GM18505 (cell line): Measurements from ENCODE around the gene OR10A3.
"Not testable (repeated sequence)": the region's sequence is repeated elsewhere in the genome, so short reads cannot be mapped to it uniquely, and the experiment has no call there.

Experiments used
- ATAC-seq: cut with Tn5 transposase; IDR thresholded peaks from one replicate; pipeline ENCODE4 v1.9.1; 2021; ENCODE audit not compliant: unreplicated experiment
- POLR2A ChIP-seq: IDR thresholded peaks from 4 replicates; pipeline ENCODE4 v1.6.1; 2011; ENCODE audit warnings: borderline replicate concordance; ENCODE audit not compliant: insufficient read depth, insufficient read length; ENCODE audit errors: extremely low read depth

Gene OR10A3

DNA sequence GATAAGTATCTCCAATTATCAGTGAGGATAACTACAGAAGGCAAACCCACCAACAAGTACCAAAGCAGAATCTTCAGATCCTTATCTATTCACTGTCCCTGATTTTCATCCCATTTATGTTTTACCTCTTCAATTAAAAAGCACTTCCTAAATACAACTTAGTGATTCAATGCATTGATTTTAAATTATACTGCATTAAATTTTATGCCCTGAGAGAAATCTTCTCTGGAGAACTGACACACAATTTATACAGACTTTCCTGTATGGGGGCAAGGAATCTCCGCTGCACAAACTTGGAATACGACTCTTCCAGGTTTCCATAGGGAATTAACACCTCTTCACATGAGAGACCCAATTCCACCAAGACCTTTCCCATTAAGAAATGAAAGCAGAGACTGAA lies at the start of gene OR10A3:
TSS of gene OR10A3 (minus strand) at position 101 of the 400 bp plus-strand sequence. CDS start 2,188 bp downstream, outside the sequence.
- TF ChIP-seq POLR2A: no peak
- no peak for ATAC-seq

DNA sequence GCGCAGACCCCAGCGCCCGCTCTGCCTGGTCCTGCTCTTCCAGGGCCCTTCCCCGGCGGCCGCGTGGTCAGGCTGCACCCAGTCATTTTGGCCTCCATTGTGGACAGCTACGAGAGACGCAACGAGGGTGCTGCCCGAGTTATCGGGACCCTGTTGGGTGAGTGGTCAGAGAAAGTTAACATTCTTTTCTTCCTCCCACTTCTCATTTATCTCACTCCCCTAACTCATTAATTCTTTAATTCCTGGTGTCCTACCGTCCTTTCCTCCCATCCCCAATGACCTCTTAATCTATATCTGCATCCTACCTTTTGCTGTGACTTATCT lies 46.0 kb upstream of the OR10A3 start:
- not testable (repeated sequence) for ATAC-seq

DNA sequence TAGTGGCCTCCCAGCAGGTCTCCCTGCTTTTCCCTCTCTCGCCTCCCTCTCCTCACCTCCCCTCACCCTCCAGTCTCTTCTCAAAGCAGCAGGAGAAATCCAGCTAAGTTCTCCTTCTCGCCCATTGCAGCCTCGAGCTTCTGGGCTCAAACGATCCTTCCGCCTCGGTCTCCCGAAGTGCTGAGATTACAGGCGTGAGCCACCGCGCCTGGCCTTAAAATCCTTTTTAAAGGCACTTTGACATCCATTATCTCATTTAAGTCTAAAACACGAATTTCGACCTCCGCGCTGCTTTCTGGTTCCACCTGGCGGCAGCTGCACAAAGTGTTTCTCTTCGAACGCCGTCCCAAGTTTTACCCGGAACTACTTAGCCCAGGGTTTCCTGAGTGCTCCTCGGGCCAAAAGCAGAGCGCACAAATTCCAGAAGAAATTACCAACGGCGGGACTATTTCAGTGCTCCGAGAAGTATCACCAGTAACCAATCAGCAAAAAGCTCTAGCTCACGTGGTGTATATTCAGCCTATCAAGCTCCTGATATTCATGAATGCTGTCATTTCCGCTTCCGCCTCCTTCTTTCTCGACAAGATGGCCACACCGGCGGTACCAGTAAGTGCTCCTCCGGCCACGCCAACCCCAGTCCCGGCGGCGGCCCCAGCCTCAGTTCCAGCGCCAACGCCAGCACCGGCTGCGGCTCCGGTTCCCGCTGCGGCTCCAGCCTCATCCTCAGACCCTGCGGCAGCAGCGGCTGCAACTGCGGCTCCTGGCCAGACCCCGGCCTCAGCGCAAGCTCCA lies 45.5 kb upstream of the OR10A3 start, which contains the start of gene EIF3F:
TSS of gene EIF3F (plus strand) at position 570 of the 792 bp plus-strand sequence. CDS start at position 586, 16 bp downstream.
- TF ChIP-seq POLR2A: peak; percentile 64
- peak; percentile 96 for ATAC-seq

DNA sequence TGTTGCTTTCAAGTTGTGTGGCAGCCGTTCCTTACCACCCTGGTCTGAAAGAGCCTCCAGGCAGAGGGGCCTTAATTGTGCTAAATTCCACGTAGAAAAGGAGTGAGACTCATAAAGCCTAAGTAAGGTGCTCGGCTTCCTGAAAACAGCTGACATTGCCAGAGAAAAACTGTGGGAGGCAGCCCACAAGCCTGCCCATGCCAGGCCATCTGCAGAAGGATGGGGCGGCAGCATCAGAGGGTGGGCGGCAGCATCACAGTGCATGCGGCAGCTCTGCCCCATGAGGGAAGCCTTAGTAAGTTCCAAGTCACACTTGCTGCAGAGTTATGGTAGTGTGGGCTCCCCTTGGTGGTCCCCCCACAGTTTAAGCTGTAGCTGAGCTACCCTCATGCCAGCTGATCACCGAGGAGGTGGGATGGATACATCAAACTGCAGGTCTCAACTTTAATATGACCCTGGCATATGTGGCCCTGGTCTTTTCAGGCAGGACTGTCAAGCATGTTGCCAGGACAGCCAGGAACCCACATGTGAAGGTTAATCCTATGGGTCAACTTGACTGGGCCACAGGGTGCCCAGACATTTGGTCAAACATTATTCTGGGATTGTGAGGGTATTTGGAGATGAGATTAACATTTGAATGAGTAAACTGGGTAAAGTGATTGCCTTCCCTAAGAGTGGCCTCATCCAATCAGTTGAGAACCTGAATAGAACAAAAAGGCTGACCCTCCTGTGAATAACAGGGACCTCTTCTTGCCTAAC lies 42.5 kb upstream of the OR10A3 start:
- TF ChIP-seq POLR2A: no peak
- no peak for ATAC-seq

- no peak for ATAC-seq
- no peak for TF ChIP-seq POLR2A
These were observed 41.1 kb upstream of the OR10A3 start for GRCh38 chr11:7982582-7983119.

- TF ChIP-seq POLR2A: no peak
- ATAC-seq: no peak
These were observed 40.2 kb upstream of the OR10A3 start for GRCh38 chr11:7981619-7982157.

- TF ChIP-seq POLR2A: no peak
- no peak for ATAC-seq
These were observed 35.9 kb upstream of the OR10A3 start for GRCh38 chr11:7977232-7977917.

DNA sequence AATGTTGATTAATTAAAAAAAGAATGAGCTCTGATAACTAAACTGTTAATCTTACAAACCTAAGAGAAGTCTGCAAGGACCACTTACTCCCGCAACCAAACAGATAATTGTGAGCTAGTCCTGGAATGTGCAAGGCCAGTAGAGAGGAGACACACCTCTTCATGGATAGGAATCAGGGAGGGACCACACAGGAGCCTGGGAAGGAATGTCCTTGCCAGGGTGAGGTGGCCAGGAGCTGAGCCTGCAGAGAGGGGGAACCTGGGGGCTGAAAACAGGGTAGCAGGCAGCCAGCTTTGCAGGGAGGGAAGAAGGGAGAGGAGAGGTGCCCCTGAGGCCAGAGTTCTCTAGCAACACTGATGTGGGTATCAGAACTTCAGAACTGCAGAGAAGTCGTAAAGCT lies 33.2 kb upstream of the OR10A3 start:
- no peak for TF ChIP-seq POLR2A
- ATAC-seq: no peak

DNA sequence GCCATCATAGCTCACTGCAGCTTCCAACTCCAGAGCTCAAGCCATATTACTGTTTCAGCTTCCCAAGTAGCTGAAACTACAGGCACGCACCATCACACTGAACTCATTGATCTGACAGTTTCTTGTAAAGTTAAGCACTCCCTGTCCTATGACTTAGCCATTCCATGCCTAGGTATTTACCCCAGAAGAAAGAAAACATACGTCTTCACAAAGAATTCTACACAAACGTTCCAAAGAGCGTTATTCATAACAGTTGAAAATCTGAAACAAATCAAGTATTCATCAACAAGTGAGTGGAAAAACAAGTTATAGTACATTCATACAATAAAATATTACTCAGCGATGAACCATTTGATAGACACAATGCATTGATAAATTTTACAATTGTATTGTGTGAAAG lies 31.5 kb upstream of the OR10A3 start:
- TF ChIP-seq POLR2A: no peak
- no peak for ATAC-seq

DNA sequence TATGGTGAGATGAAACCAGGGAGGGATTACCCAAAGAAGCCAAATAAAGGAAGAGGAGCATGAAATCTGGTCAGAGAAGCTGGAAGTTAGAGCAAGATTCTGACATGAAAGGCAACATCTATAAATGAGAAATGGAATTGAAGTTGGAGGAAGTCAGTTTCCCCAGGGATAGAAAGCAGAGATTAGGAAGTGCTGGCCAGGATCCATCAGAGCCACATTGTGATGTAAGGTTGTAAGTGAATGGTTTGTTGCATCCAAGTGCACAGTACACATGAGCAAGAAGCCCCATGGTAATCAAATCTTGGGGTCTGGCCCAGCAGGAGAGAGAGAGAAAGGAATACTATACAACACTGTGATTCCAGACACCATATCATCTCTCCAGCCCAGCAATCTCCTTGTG lies 30.3 kb upstream of the OR10A3 start:
- TF ChIP-seq POLR2A: no peak
- no peak for ATAC-seq

- TF ChIP-seq POLR2A: no peak
- ATAC-seq: no peak
These were observed 28.5 kb upstream of the OR10A3 start for GRCh38 chr11:7969756-7970646.

GRCh38 chr11:7968686-7969085 lies 27.2 kb upstream of the OR10A3 start:
- no peak for ATAC-seq
- TF ChIP-seq POLR2A: no peak

- no peak for TF ChIP-seq POLR2A
- ATAC-seq: no peak
These were observed 26.3 kb upstream of the OR10A3 start for GRCh38 chr11:7967826-7968225.

DNA sequence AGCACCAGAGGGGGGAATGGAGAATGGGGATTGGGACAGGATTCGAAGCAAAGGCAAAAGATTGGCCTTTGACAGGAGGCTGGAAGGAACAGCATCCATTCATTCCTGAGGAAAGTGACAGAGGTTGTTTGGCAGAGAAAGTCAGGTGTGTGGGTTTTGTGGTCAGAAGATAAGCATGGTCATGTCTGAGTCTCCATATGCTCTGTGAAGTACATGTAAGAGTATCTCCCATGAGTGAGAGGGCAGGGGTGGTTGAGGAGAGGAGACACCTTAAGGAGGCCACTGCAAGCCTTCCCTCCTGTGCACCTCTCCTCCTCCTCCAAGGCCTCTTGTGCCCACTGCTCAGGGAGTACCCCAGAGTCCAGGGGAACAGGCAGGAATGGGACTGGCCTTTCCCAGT lies 25.6 kb upstream of the OR10A3 start:
- no peak for TF ChIP-seq POLR2A
- ATAC-seq: no peak
